GM12801 (cell line): ENCODE data around the gene TLCD1.

Experiments used
- CTCF ChIP-seq: IDR thresholded peaks from one replicate; pipeline ENCODE4 v1.5.1; 2011; ENCODE audit warnings: control low read depth; ENCODE audit not compliant: insufficient read length; ENCODE audit errors: extremely low read depth

The TLCD1 gene

GRCh38 chr17:28726226-28726626 lies at the start of gene TLCD1:
TLCD1 (minus strand) TSS chr17:28726233; CDS start chr17:28726097, 136 bp downstream.
- no peak for TF ChIP-seq CTCF

GRCh38 chr17:28774206-28774605 lies 48.2 kb upstream of the TLCD1 start:
- TF ChIP-seq CTCF = no peak

GRCh38 chr17:28773736-28774135 lies 47.7 kb upstream of the TLCD1 start:
- TF ChIP-seq CTCF = no peak

GRCh38 chr17:28765038-28765437 lies 39.0 kb upstream of the TLCD1 start:
- TF ChIP-seq CTCF = no peak

- TF ChIP-seq CTCF = no peak
Observed at GRCh38 chr17:28763804-28764266, 37.8 kb upstream of the TLCD1 start.

- TF ChIP-seq CTCF = no peak
Observed at GRCh38 chr17:28763137-28763799, 37.2 kb upstream of the TLCD1 start.

- no peak for TF ChIP-seq CTCF
Observed at GRCh38 chr17:28760601-28761562, 34.8 kb upstream of the TLCD1 start.
